COLO668 (cell line): Measurements from ENCODE around the gene DMGDH.
A peak's percentile ranks its signal among the peaks of the same experiment; 100 is the strongest.

Experiments
- DNase-seq: peaks from one replicate; lab custom pipeline; 2025; ENCODE audit not compliant: unreplicated experiment; lab: John Stamatoyannopoulos, UW

DMGDH gene

GRCh38 chr5:79074641-79075040, 5.2 kb upstream of the DMGDH start:
- DNase-seq, result no peak

GRCh38 chr5:79070350-79070667, 835 bp upstream of the DMGDH start:
- no peak for DNase-seq

GRCh38 chr5:79062436-79062835, 7.0 kb downstream of the DMGDH start:
- DNase-seq, result no peak

GRCh38 chr5:79059674-79060073, 9.8 kb downstream of the DMGDH start:
- DNase-seq, result no peak

GRCh38 chr5:79056847-79057246, 12.6 kb downstream of the DMGDH start:
- DNase-seq, result no peak

GRCh38 chr5:79055017-79055416, 14.5 kb downstream of the DMGDH start:
- no peak for DNase-seq

- DNase-seq, result no peak
Measured at GRCh38 chr5:79053321-79053720, 16.2 kb downstream of the DMGDH start.

- no peak for DNase-seq
Measured at GRCh38 chr5:79050498-79050897, 19.0 kb downstream of the DMGDH start.

GRCh38 chr5:79048437-79048836, 21.0 kb downstream of the DMGDH start:
- DNase-seq, result no peak

- DNase-seq, result no peak
Measured at GRCh38 chr5:79047199-79047598, 22.3 kb downstream of the DMGDH start.

- DNase-seq, result no peak
Measured at GRCh38 chr5:79042188-79042587, 27.3 kb downstream of the DMGDH start.

- no peak for DNase-seq
Measured at GRCh38 chr5:79036769-79037168, 32.7 kb downstream of the DMGDH start.

GRCh38 chr5:79035237-79035636, 34.2 kb downstream of the DMGDH start:
- no peak for DNase-seq

- no peak for DNase-seq
Measured at GRCh38 chr5:79032782-79033181, 36.7 kb downstream of the DMGDH start.

- no peak for DNase-seq
Measured at GRCh38 chr5:79032031-79032695, 37.3 kb downstream of the DMGDH start.

GRCh38 chr5:79031485-79031867, 38.0 kb downstream of the DMGDH start:
- DNase-seq, result no peak

- DNase-seq, result no peak
Measured at GRCh38 chr5:79030663-79031484, 38.6 kb downstream of the DMGDH start.

- DNase-seq, result peak; percentile 48
Measured at GRCh38 chr5:79025054-79025472, 44.4 kb downstream of the DMGDH start.

- no peak for DNase-seq
Measured at GRCh38 chr5:79023947-79024346, 45.5 kb downstream of the DMGDH start.

GRCh38 chr5:79023348-79023747, 46.1 kb downstream of the DMGDH start:
- no peak for DNase-seq

GRCh38 chr5:79022771-79023170, 46.7 kb downstream of the DMGDH start:
- no peak for DNase-seq

- DNase-seq, result no peak
Measured at GRCh38 chr5:79021753-79022152, 47.7 kb downstream of the DMGDH start.
